ENCODE measurements around the gene CDK8.

The CDK8 gene

GRCh38 chr13:26449063-26449848, 195.3 kb downstream of the CDK8 start:
- DNase-seq = no peak

All from NCI-H526 (cell line).